H1 (cell line): Measurements from ENCODE around the gene GALNTL6. TPM values are rescaled to one million over a fixed set of nuclear protein-coding genes. Genes with fewer than 3 reads are reported as not detected.

Source experiments
- CTCF ChIA-PET: fragments of 300-600 bp; sonication (Branson Sonifier 250); formaldehyde crosslinking; loops from one replicate; lab custom pipeline; 2021; ENCODE audit not compliant: partially characterized antibody; lab: Charles Lee
- POLR2A ChIA-PET: fragments of 300-600 bp; sonication (Branson Sonifier 250); formaldehyde crosslinking; loops from one replicate; lab custom pipeline; 2021; ENCODE audit warnings: inconsistent platforms; ENCODE audit not compliant: partially characterized antibody; lab: Charles Lee
- DNase-seq, 2 experiments: peaks; one replicate each; pipeline versions ENCODE4 v3.0.0 to v3.0.0-alpha.2; 2010 to 2022; ENCODE audit warnings: low spot score in 2 of 2, low read depth in 1 of 2, mixed read lengths in 1 of 2
- FAIRE-seq: peaks from 2 replicates; lab custom pipeline; 2011; peaks lifted over from hg19 to GRCh38; lab: Jason Lieb, UNC
- H2AFZ ChIP-seq: 2 replicates; pipeline ENCODE4 v1.8.1; 2012; ENCODE audit warnings: low read length, inconsistent platforms
- H2AK5ac ChIP-seq: 2 replicates; pipeline ENCODE4 v1.6.1; 2013; ENCODE audit warnings: low read depth, low read length
- H2BK120ac ChIP-seq: replicated peaks from 2 replicates; pipeline ENCODE3; 2013; ENCODE audit warnings: low read depth, low read length, inconsistent platforms
- H2BK12ac ChIP-seq: 2 replicates; pipeline ENCODE4 v1.6.1; 2013; ENCODE audit warnings: low read depth, low read length
- H2BK15ac ChIP-seq: 2 replicates; pipeline ENCODE4 v1.6.1; 2013; ENCODE audit warnings: low read length
- H2BK20ac ChIP-seq: 2 replicates; pipeline ENCODE4 v1.6.1; 2013; ENCODE audit warnings: low read length
- H2BK5ac ChIP-seq: 2 replicates; pipeline ENCODE4 v1.6.1; 2013; ENCODE audit warnings: low read depth, low read length
- H3K14ac ChIP-seq: 2 replicates; pipeline ENCODE4 v1.6.1; 2013; ENCODE audit warnings: inconsistent platforms; ENCODE audit not compliant: insufficient read length
- H3K18ac ChIP-seq: 2 replicates; pipeline ENCODE4 v1.6.1; 2013; ENCODE audit warnings: low read length; ENCODE audit errors: extremely low read depth
- H3K23ac ChIP-seq: 2 replicates; pipeline ENCODE4 v1.6.1; 2013; ENCODE audit warnings: inconsistent platforms; ENCODE audit not compliant: insufficient read length
- H3K23me2 ChIP-seq: 2 replicates; pipeline ENCODE4 v1.6.1; 2013; ENCODE audit warnings: low read depth, low read length
- H3K27ac ChIP-seq: 2 replicates; pipeline ENCODE4 v1.6.1; 2011; ENCODE audit warnings: low read depth, low read length, inconsistent platforms
- H3K27me3 ChIP-seq, 4 experiments: replicated peaks in 1 of 4; 1 replicate in 1 of 4; 2 replicates in 3 of 4; pipeline versions ENCODE4 v1.6.1 to v1.8.1; 2011 to 2013; ENCODE audit warnings: low read length in 3 of 4, mild to moderate bottlenecking in 3 of 4, inconsistent platforms in 2 of 4, mixed read lengths in 2 of 4, moderate library complexity in 1 of 4; ENCODE audit not compliant: control insufficient read depth in 3 of 4, insufficient read depth in 3 of 4; ENCODE audit errors: extremely low read depth in 1 of 4
- H3K36me3 ChIP-seq, 4 experiments: 2 replicates each; pipeline versions ENCODE4 v1.6.1 to v1.8.1; 2011 to 2013; ENCODE audit warnings: mild to moderate bottlenecking in 4 of 4, low read length in 3 of 4, moderate library complexity in 2 of 4, control low read depth in 1 of 4, inconsistent platforms in 1 of 4; ENCODE audit not compliant: insufficient read depth in 4 of 4, control insufficient read depth in 2 of 4
- H3K4ac ChIP-seq: replicated peaks from 2 replicates; pipeline ENCODE3; 2013; ENCODE audit warnings: low read length, low read depth, mixed read lengths, inconsistent platforms; ENCODE audit not compliant: insufficient read length
- H3K4me1 ChIP-seq, 4 experiments: replicated peaks in 1 of 4; 1 replicate in 1 of 4; 2 replicates in 3 of 4; pipeline versions ENCODE4 v1.6.1 to v1.8.1; 2011 to 2013; ENCODE audit warnings: low read length in 3 of 4, inconsistent platforms in 2 of 4, mixed read lengths in 1 of 4; ENCODE audit not compliant: insufficient read depth in 4 of 4, control insufficient read depth in 3 of 4
- H3K4me2 ChIP-seq, 2 experiments: 2 replicates each; pipeline versions ENCODE4 v1.6.1 to v1.8.1; 2011 to 2013; ENCODE audit warnings: low read depth in 2 of 2, low read length in 2 of 2, control low read depth in 1 of 2, inconsistent platforms in 1 of 2, mild to moderate bottlenecking in 1 of 2; ENCODE audit not compliant: insufficient read depth in 1 of 2
- H3K4me3 ChIP-seq, 4 experiments: fragments of 200-600, 300-600 bp in 1 of 4; sonication (generic), shearing (Covaris generic), sonication (Bioruptor Twin) in 1 of 4; 2 replicates each; pipeline versions ENCODE4 v1.5.1 to v1.8.1; 2011 to 2016; ENCODE audit warnings: low read length in 4 of 4, low read depth in 3 of 4, control low read depth in 2 of 4, inconsistent platforms in 2 of 4, mild to moderate bottlenecking in 2 of 4, mixed read lengths in 1 of 4, moderate library complexity in 1 of 4; ENCODE audit not compliant: insufficient read depth in 2 of 4; ENCODE audit errors: extremely low read depth in 1 of 4
- H3K56ac ChIP-seq: replicated peaks from 2 replicates; pipeline ENCODE3; 2013; ENCODE audit warnings: low read depth, mild to moderate bottlenecking, mixed read lengths, low read length, inconsistent platforms; ENCODE audit not compliant: insufficient read length
- H3K79me1 ChIP-seq: 2 replicates; pipeline ENCODE4 v1.6.1; 2013; ENCODE audit warnings: low read depth, low read length, control low read depth
- H3K79me2 ChIP-seq, 2 experiments: 2 replicates each; pipeline versions ENCODE4 v1.6.1 to v1.8.1; 2012 to 2013; ENCODE audit warnings: low read length in 2 of 2, mild to moderate bottlenecking in 2 of 2, inconsistent platforms in 1 of 2; ENCODE audit not compliant: insufficient read depth in 2 of 2, control insufficient read depth in 1 of 2
- H3K9ac ChIP-seq, 4 experiments: replicated peaks in 1 of 4; 1 replicate in 1 of 4; 2 replicates in 3 of 4; pipeline versions ENCODE4 v1.6.1 to v1.8.1; 2011 to 2013; ENCODE audit warnings: low read depth in 3 of 4, low read length in 3 of 4, control low read depth in 2 of 4, mild to moderate bottlenecking in 2 of 4, moderate library complexity in 2 of 4, inconsistent platforms in 1 of 4; ENCODE audit errors: extremely low read depth in 1 of 4
- H3K9me3 ChIP-seq, 2 experiments: 2 replicates each; pipeline versions ENCODE4 v1.6.1 to v1.8.1; 2012 to 2013; ENCODE audit warnings: mild to moderate bottlenecking in 2 of 2, moderate library complexity in 2 of 2, control low read depth in 1 of 2, inconsistent platforms in 1 of 2, low read depth in 1 of 2, low read length in 1 of 2, mixed read lengths in 1 of 2; ENCODE audit not compliant: insufficient read depth in 2 of 2
- H4K20me1 ChIP-seq, 2 experiments: replicated peaks in 1 of 2; 2 replicates each; pipeline versions ENCODE3 to v1.8.1; 2011 to 2013; ENCODE audit warnings: inconsistent platforms in 2 of 2, low read length in 2 of 2, mild to moderate bottlenecking in 1 of 2; ENCODE audit not compliant: insufficient read depth in 2 of 2, control insufficient read depth in 1 of 2
- H4K5ac ChIP-seq: 2 replicates; pipeline ENCODE4 v1.6.1; 2013; ENCODE audit warnings: low read length, low read depth, mixed read lengths, inconsistent platforms; ENCODE audit not compliant: insufficient read length
- H4K8ac ChIP-seq: 2 replicates; pipeline ENCODE4 v1.8.0; 2013; ENCODE audit warnings: mild to moderate bottlenecking, moderate library complexity, low read length, inconsistent platforms; ENCODE audit not compliant: insufficient read depth; ENCODE audit errors: extremely low read depth
- H4K91ac ChIP-seq: replicated peaks from 2 replicates; pipeline ENCODE3; 2013; ENCODE audit warnings: low read length, mixed read lengths, inconsistent platforms; ENCODE audit not compliant: insufficient read length
- BCL11A ChIP-seq, 2 experiments: IDR thresholded peaks; one replicate each; pipeline ENCODE4 v1.6.1; 2011; ENCODE audit warnings: low read depth in 2 of 2, low read length in 2 of 2, mild to moderate bottlenecking in 2 of 2
- CBX5 ChIP-seq: fragments of 300-800, 300-1000 bp; sonication (generic); IDR thresholded peaks from 2 replicates; pipeline ENCODE4 v1.7.1; 2016; ENCODE audit warnings: antibody characterized with exemption, low read length, low read depth
- CEBPB ChIP-seq: IDR thresholded peaks from 2 replicates; pipeline ENCODE4 v1.6.1; 2012; ENCODE audit warnings: low read depth, low read length
- JUN ChIP-seq: IDR thresholded peaks from 2 replicates; pipeline ENCODE4 v1.6.1; 2011; ENCODE audit warnings: low read depth, mild to moderate bottlenecking, improper control_type of control experiment, low read length
- KDM1A ChIP-seq: fragments of 200-600, 300-600 bp; sonication (generic); IDR thresholded peaks from 2 replicates; pipeline ENCODE4 v1.7.1; 2016; ENCODE audit warnings: mild to moderate bottlenecking, low read length, borderline replicate concordance
- TBP ChIP-seq: IDR thresholded peaks from 2 replicates; pipeline ENCODE4 v1.6.1; 2011; ENCODE audit warnings: low read depth, low read length, improper control_type of control experiment
- ZNF274 ChIP-seq: IDR thresholded peaks from 2 replicates; pipeline ENCODE4 v1.7.0; 2012; ENCODE audit warnings: low read length, borderline replicate concordance; ENCODE audit errors: extremely low read depth
- WGBS, 2 experiments: shearing (Covaris generic) in 1 of 2; methylation state at CpG; one replicate each; pipeline versions ENCODE4 v1.1.6 to v1.1.7; 2013 to 2015; ENCODE audit warnings: low lambda C conversion rate in 2 of 2, mixed read lengths in 2 of 2, inconsistent platforms in 1 of 2, low coverage in 1 of 2, missing lambda C conversion rate in 1 of 2; ENCODE audit not compliant: insufficient replicate concordance in 2 of 2, insufficient coverage in 1 of 2, insufficient read length in 1 of 2; ENCODE audit errors: extremely low coverage in 1 of 2, missing lambda C conversion rate in 1 of 2; 5-methylcytosine and 5-hydroxymethylcytosine counted together
- polyA plus RNA-seq, 7 experiments: library from polyadenylated mRNA; depleted of rRNA in 3 of 7; stranded (reverse) in 5 of 7; unstranded in 2 of 7; fragments of >200 nt in 5 of 7; fragments of 200-250 nt in 2 of 7; gene quantifications; 1 replicate in 5 of 7; 2 replicates in 1 of 7; 4 replicates in 1 of 7; pipeline versions ENCODE4 v1.2.1 to v1.2.3, GENCODE V29; 2011 to 2013; ENCODE audit warnings: missing spikeins in 2 of 7, mixed read lengths in 2 of 7
- total RNA-seq: library from RNA; stranded (reverse); fragmentation: NEBNext Ultra II Directional; extraction: Animal tissue kit (Norgen Biotek cat#: 25700); gene quantifications from 2 replicates; pipeline ENCODE4 v1.2.1, GENCODE V29; 2021

GALNTL6 gene
- total and polyA plus RNA-seq, 2 of the 8 experiments (the other 6 are each of a cell fraction or from before 2014, with no cell fraction given), result 0.03 to 0.32 TPM

DNA sequence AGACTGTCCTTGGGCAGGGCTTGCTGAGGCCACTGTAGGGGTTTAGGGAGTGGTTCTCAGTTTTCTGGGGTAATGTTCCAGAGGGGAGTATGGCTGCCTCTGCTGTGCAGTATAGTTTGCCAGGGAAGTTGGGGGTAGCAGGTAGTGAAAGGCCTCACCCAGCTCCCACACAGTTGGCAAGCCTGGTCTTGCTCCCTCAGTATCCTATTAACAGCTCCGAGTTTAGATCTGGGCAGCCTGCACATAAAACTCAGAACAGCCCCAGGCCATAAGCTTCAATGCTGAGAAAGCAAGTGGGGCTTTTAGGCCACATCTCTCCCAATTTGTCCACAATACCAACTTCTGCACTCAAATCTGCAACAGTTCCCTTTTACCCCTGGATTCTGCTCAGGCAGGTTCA is 205.2 kb downstream of the GALNTL6 start:
- no peak for DNase-seq
- Histone ChIP-seq H3K79me2 (no peaks in the 10 kb centered on the region), H4K91ac (no peak overlapping the region), H3K4me1 (no peaks in the 10 kb centered on the region), H2BK20ac (no peak overlapping the region), H3K36me3 (no peaks in the 10 kb centered on the region), H3K23me2 (no peaks in the 10 kb centered on the region), H3K56ac (no peak overlapping the region), H4K20me1 (no peaks in the 10 kb centered on the region), H2BK5ac (no peak overlapping the region), H3K4me3 (no peak overlapping the region), H2BK120ac (no peak overlapping the region), H3K27ac (no peak overlapping the region), H3K4me2 (no peak overlapping the region), H3K9ac (no peak overlapping the region), H2BK12ac (no peak overlapping the region), H4K5ac (no peak overlapping the region), H3K14ac (no peak overlapping the region), H3K27me3 (no peaks in the 10 kb centered on the region), H3K9me3 (no peaks in the 10 kb centered on the region; a peak in 1 of 4 replicates), H4K8ac (no peak overlapping the region), H2BK15ac (no peak overlapping the region), H3K79me1 (no peaks in the 10 kb centered on the region), H3K23ac (no peak overlapping the region), H3K18ac (no peak overlapping the region), H2AK5ac (no peak overlapping the region), H3K4ac (no peak overlapping the region), H2AFZ (no peak overlapping the region)
- FAIRE-seq, result no peak
- WGBS, 2 experiments, result 80% methylated on average over 1 of the region's 1 CpG; no CpG with 5 or more reads in 1 of the 2 experiments
- CTCF ChIA-PET, result interaction anchor here (1.4 kb wide), 1 partner anchor 16 kb away, joined by 4 read pairs; no protein-coding TSS in a partner anchor
- POLR2A ChIA-PET, result no interaction called here
- no peak for TF ChIP-seq BCL11A (IDR thresholded peaks at IDR 0.05; ENCODE audit: low read depth in 2 of 2, low read length in 2 of 2)
- TF ChIP-seq CEBPB, result no peak
- TF ChIP-seq ZNF274, result no peak
- TF ChIP-seq CBX5, result no peak
- no peak for TF ChIP-seq KDM1A
- TF ChIP-seq JUN, result no peak
- no peak for TF ChIP-seq TBP
